Measurements from ENCODE around the gene SH2B2. TPM values are rescaled to one million over a fixed set of nuclear protein-coding genes. Genes with fewer than 3 reads are reported as not detected.

SH2B2 gene
- total and polyA plus RNA-seq, 4 donors = 0.50 to 15.6 (median 3.9) TPM

DNA sequence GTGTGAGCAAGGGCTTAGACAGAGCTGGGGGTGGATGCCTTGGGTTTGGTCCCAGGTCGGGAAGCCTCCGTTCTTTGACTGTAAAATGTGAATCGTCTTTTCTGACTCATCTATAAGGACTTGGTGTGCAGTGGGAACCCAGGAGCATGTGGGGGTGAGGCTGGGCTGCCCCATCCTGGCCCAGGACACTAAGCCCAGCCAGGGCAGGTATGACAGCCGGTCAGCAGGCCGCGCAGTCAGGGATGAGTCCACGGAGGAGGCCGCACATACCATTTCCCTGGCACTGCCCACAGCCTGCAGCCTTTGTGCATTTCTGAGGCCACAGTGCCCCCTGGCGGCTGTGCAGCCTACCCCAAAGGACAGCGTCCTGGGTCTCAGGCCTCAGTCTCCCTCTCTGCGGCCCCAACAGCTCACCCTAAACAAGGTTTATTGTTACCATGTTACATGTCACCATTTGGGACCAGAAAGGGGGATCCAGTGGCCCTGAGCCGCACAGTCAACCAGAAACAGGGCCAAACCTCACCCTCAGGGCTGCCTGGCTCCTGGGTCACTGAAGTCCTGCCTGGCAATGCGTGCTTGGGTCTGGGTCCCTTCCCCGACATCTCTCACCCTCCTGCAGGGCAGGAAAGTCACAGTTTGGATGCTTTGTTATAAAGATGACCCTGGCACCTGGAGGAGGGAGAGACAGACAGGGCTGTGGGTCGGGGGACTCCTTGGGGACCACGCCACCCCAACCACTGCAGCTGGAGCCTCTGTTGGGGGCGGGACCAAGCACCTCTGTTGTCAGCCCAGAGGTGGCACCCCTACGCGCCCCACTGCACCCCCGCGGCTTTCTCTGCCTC is 14.4 kb upstream of the SH2B2 start:
- intact Hi-C loops (cut with DNase I) = loop anchor here (1.0 to 10.0 kb wide), 7 partner anchors 583 to 905 kb away; no protein-coding TSS in a partner anchor
- H3K27ac ChIP-seq (ENCODE audit: low read depth in 1 of 2, low read length in 2 of 2) = no peak overlapping the region
- H3K4me3 ChIP-seq (ENCODE audit: low read length in 2 of 2) = no peak overlapping the region
- H3K27me3 ChIP-seq (ENCODE audit: control insufficient read depth in 1 of 2, insufficient read depth in 2 of 2, low read length in 1 of 2) = no peaks in the 10 kb centered on the region
- WGBS, 2 donors = 43 to 47% methylated on average over 21 of the region's 21 CpGs
- ATAC-seq (ENCODE audit: low FRiP score) = peak; percentile 84
- H3K9me3 ChIP-seq (ENCODE audit: control insufficient read depth, low read length) = no peaks in the 10 kb centered on the region
- H3K36me3 ChIP-seq (ENCODE audit: control insufficient read depth in 1 of 2, insufficient read depth in 2 of 2, low read length in 1 of 2) = no peaks in the 10 kb centered on the region
- peak; percentile 87 to 94 for DNase-seq
- no peaks in the 10 kb centered on the region for H3K4me1 ChIP-seq (ENCODE audit: control insufficient read depth in 1 of 2, insufficient read depth in 2 of 2, low read length in 2 of 2)

DNA sequence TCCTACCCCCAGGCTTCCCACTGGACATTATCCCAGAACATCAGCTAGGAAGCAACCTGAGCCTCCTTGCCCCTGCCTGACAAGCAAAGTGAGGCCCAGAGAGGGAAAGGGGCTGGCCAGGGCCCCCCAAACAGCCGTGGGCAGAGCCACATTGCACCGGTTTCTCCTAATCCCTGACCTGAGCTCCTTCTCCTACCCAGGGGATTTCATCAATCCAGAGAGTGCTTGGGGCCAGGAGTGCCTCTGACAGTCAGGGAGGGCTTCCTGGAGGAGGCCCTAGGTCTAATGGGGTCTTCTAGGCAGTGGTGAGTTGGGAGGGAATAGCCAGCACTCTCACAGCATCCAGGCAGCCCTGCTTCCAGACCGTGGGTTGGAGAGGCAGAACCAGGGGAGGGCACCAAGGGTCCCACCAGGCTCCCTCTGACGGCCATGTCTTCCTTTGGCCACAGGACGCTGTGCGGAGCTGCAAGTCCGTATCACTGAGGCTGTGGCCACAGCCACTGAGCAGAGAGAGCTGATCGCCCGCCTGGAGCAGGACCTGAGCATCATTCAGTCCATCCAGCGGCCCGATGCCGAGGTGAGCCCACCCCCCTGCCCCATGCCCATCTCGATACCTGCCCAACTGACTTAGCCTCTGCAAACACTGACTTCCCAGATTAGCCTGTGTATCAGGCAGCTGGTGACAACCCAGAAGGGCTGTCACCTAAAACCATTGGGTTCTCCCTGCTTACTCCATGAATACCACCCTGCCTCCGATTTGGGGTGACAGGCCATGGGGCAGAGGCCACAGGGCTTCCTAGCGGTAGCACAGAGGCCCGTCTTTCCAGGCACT is 13.5 kb upstream of the SH2B2 start:
- intact Hi-C loops (cut with DNase I) = loop anchor here (1.0 to 10.0 kb wide), 7 partner anchors 584 to 906 kb away; no protein-coding TSS in a partner anchor
- no peak for DNase-seq
- no peak for ATAC-seq (ENCODE audit: low FRiP score)
- H3K27ac ChIP-seq (ENCODE audit: low read depth in 1 of 2, low read length in 2 of 2) = no peak overlapping the region
- H3K36me3 ChIP-seq (ENCODE audit: control insufficient read depth in 1 of 2, insufficient read depth in 2 of 2, low read length in 1 of 2) = no peaks in the 10 kb centered on the region
- no peaks in the 10 kb centered on the region for H3K9me3 ChIP-seq (ENCODE audit: control insufficient read depth, low read length)
- no peaks in the 10 kb centered on the region for H3K4me1 ChIP-seq (ENCODE audit: control insufficient read depth in 1 of 2, insufficient read depth in 2 of 2, low read length in 2 of 2)
- H3K27me3 ChIP-seq (ENCODE audit: control insufficient read depth in 1 of 2, insufficient read depth in 2 of 2, low read length in 1 of 2) = no peaks in the 10 kb centered on the region
- whole genome bisulfite sequencing, 2 donors = 87 to 91% methylated on average over 16 of the region's 16 CpGs
- H3K4me3 ChIP-seq (ENCODE audit: low read length in 2 of 2) = no peak overlapping the region

DNA sequence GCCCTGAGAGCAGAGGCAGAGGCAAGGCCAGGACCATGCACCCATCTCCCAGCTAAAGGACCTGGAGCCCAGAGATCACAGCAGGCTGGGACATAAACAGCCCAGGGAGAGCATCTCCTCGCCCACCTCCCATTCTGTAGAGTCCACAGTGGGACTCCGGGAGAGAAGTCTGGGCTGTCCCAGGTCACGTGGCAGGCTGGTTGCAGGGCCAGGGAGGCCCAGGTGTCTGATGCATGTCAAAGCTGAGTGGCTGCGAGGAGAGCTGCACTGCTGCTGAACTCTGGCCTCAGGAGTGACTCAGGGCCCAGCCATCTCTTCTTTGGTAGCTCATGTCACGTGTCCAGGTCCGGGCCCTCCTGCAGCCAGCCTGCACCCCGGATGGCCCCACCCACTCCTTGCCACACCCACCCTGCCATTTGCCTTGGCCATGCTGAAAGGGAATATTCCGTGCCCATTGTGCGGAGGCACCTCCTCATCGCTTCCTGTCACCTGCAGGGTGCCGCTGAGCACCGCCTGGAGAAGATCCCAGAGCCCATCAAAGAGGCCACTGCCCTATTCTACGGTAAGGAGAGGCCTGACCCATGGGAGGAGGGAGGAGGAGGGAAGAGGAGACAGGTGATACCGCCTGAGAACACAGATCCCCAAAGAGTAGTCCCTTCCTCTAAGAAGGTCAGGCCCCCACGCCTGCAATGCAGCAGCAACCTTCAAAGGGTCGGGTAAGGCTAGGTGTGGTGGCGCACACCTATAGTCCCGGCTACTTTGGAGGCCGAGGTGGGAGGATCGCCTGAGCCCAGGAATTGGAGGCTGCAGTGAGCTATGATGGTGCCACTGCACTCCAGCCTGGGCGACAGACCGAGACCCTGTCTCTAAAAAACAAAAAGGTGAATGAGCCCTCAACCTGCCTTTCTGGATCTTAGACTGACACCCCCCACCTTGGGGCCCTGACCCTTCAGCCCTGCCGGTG is 12.6 kb upstream of the SH2B2 start:
- Histone ChIP-seq H3K4me1 (ENCODE audit: control insufficient read depth in 1 of 2, insufficient read depth in 2 of 2, low read length in 2 of 2) (no peaks in the 10 kb centered on the region), H3K9me3 (ENCODE audit: control insufficient read depth, low read length) (no peaks in the 10 kb centered on the region), H3K4me3 (ENCODE audit: low read length in 2 of 2) (no peak overlapping the region), H3K36me3 (ENCODE audit: control insufficient read depth in 1 of 2, insufficient read depth in 2 of 2, low read length in 1 of 2) (no peaks in the 10 kb centered on the region), H3K27ac (ENCODE audit: low read depth in 1 of 2, low read length in 2 of 2) (no peak overlapping the region), H3K27me3 (ENCODE audit: control insufficient read depth in 1 of 2, insufficient read depth in 2 of 2, low read length in 1 of 2) (no peaks in the 10 kb centered on the region)
- ATAC-seq (ENCODE audit: low FRiP score) (no peak), DNase-seq (no peak)
- intact Hi-C loops (cut with DNase I) = loop anchor here (2.0 to 10.0 kb wide), 6 partner anchors 585 to 907 kb away; no protein-coding TSS in a partner anchor
- WGBS, 2 donors = 86 to 91% methylated on average over 23 of the region's 23 CpGs

DNA sequence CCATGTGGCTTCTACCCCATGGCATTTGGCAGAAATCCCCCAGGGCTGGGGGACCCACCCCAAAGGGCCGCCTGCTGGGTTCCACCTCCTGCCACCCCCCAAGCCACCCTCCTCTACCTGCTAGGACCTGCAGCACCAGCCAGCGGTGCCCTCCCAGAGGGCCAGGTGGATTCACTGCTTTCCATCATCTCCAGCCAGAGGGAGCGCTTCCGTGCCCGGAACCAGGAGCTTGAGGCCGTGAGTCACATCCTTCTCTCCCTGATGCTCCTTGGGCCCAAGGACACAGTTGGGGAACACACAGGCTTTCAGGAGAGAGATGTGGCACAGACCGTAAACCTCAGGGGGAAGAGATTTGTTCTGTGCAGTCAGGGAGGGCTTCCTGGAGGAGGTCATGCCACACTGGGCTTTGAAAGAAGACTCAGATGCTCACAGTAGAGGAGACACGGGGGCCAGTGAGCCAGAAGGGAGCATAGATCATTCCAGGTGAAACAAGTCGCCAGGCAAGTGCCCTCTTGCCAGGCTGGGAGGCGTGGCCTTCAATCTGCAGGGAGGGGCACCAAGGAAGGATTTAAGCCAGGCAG is 11.5 kb upstream of the SH2B2 start:
- H3K4me3 ChIP-seq (ENCODE audit: low read length in 2 of 2) = no peak overlapping the region
- H3K4me1 ChIP-seq (ENCODE audit: control insufficient read depth in 1 of 2, insufficient read depth in 2 of 2, low read length in 2 of 2) = no peaks in the 10 kb centered on the region
- intact Hi-C loops (cut with DNase I) = loop anchor here in 1 of 2 donors (10.0 kb wide), 1 partner anchor 670 kb away; no protein-coding TSS in a partner anchor
- WGBS, 2 donors = 92 to 93% methylated on average over 10 of the region's 10 CpGs
- H3K27me3 ChIP-seq (ENCODE audit: control insufficient read depth in 1 of 2, insufficient read depth in 2 of 2, low read length in 1 of 2) = no peaks in the 10 kb centered on the region
- H3K27ac ChIP-seq (ENCODE audit: low read depth in 1 of 2, low read length in 2 of 2) = no peak overlapping the region
- H3K9me3 ChIP-seq (ENCODE audit: control insufficient read depth, low read length) = no peaks in the 10 kb centered on the region
- no peak for DNase-seq
- no peaks in the 10 kb centered on the region for H3K36me3 ChIP-seq (ENCODE audit: control insufficient read depth in 1 of 2, insufficient read depth in 2 of 2, low read length in 1 of 2)
- ATAC-seq (ENCODE audit: low FRiP score) = no peak

DNA sequence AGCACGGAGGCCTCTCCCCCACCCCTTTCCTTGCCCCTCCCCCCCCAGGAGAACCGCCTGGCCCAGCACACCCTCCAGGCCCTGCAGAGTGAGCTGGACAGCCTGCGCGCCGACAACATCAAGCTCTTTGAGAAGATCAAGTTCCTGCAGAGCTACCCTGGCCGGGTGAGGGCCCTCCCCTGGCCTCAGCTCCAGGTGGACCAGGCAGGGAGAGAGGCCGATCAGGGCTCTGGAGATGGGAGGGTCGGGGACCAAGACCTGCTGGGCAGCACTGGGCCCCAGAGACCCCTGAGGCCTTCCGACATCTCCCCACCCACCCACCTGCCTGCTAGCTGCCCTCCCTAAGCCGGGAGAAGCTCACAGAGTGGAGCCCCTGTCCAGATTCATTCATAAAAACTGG is 8.8 kb upstream of the SH2B2 start:
- WGBS, 2 donors = 86 to 90% methylated on average over 10 of the region's 10 CpGs
- Histone ChIP-seq H3K27ac (ENCODE audit: low read depth in 1 of 2, low read length in 2 of 2) (no peak overlapping the region), H3K4me1 (ENCODE audit: control insufficient read depth in 1 of 2, insufficient read depth in 2 of 2, low read length in 2 of 2) (no peaks in the 10 kb centered on the region), H3K27me3 (ENCODE audit: control insufficient read depth in 1 of 2, insufficient read depth in 2 of 2, low read length in 1 of 2) (no peaks in the 10 kb centered on the region), H3K9me3 (ENCODE audit: control insufficient read depth, low read length) (no peaks in the 10 kb centered on the region), H3K36me3 (ENCODE audit: control insufficient read depth in 1 of 2, insufficient read depth in 2 of 2, low read length in 1 of 2) (no peaks in the 10 kb centered on the region), H3K4me3 (ENCODE audit: low read length in 2 of 2) (no peak overlapping the region)
- ATAC-seq (ENCODE audit: low FRiP score) (no peak), DNase-seq (no peak)
- intact Hi-C loops (cut with DNase I) = loop anchor here (2.0 to 10.0 kb wide), 2 partner anchors 113 to 673 kb away; no protein-coding TSS in a partner anchor

DNA sequence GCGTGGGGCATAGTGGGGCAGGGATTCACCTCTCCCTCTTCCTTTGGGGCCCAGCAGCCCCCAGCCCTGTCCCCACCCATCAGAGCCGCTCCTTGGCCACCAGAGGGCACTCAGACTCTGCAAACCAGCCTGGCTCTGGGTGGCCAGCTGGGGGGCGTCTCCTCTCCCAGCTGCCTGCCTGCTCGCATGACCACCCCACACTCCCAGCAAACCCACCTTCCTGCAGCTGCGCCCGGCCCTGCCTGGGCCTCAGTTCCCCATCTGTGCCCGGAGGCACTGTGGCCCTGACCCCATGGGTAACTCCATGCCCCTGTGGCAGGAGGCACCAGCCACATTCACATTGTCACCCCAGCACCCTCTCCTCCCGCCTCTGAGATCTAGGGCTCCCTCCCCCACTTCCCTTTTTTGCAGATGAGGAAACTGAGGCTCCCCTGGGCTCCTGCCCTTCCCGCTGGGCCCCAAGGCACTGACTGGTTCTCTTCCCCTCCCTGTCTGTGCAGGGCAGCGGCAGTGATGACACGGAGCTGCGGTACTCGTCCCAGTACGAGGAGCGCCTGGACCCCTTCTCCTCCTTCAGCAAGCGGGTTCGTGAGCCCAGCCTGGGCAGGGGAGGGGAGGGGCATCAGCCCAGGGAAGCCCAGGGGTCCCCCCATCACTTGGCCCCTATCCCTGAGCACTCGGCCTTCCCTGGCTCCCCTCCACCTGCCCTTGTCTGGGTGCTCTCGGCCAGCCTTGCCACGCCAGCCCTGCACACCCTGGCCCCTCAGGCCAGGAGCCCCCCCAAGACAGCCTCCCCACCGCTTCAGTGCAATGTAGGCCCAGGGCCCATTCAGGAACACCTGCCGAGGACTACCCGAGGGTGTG is 6.9 kb upstream of the SH2B2 start:
- Histone ChIP-seq H3K36me3 (ENCODE audit: control insufficient read depth in 1 of 2, insufficient read depth in 2 of 2, low read length in 1 of 2) (no peaks in the 10 kb centered on the region), H3K4me1 (ENCODE audit: control insufficient read depth in 1 of 2, insufficient read depth in 2 of 2, low read length in 2 of 2) (no peaks in the 10 kb centered on the region), H3K27ac (ENCODE audit: low read depth in 1 of 2, low read length in 2 of 2) (no peak overlapping the region), H3K4me3 (ENCODE audit: low read length in 2 of 2) (no peak overlapping the region), H3K27me3 (ENCODE audit: control insufficient read depth in 1 of 2, insufficient read depth in 2 of 2, low read length in 1 of 2) (no peaks in the 10 kb centered on the region), H3K9me3 (ENCODE audit: control insufficient read depth, low read length) (no peaks in the 10 kb centered on the region)
- 59% methylated on average over 19 to 23 of the region's 23 CpGs for WGBS, 2 donors
- DNase-seq (no peak), ATAC-seq (ENCODE audit: low FRiP score) (peak; percentile 75)
- intact Hi-C loops (cut with DNase I) = loop anchor here (1.0 to 10.0 kb wide), 3 partner anchors 111 to 675 kb away; no protein-coding TSS in a partner anchor

DNA sequence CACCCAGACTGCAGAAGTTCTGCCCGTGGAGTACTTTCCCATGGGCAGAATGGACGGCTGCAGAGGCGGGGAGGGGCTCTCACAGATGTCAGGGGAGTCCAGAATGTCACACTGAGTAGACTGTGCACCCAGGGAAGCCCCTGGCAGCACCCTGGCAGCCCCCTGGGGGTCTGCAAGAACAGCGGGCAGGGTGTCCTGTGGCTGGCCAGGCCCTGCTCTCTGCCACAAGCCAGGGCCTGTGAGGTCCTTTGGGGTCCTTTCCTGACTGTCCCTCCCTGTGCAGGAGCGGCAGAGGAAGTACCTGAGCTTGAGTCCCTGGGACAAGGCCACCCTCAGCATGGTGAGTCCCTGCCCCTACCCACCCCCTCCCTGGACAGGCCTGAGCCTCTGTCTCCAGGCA is 6.1 kb upstream of the SH2B2 start:
- ATAC-seq (ENCODE audit: low FRiP score) (no peak), DNase-seq (no peak)
- H3K36me3 ChIP-seq (ENCODE audit: control insufficient read depth in 1 of 2, insufficient read depth in 2 of 2, low read length in 1 of 2) = no peaks in the 10 kb centered on the region
- H3K27me3 ChIP-seq (ENCODE audit: control insufficient read depth in 1 of 2, insufficient read depth in 2 of 2, low read length in 1 of 2) = no peaks in the 10 kb centered on the region
- intact Hi-C loops (cut with DNase I) = no loop called here
- no peaks in the 10 kb centered on the region for H3K9me3 ChIP-seq (ENCODE audit: control insufficient read depth, low read length)
- no peaks in the 10 kb centered on the region for H3K4me1 ChIP-seq (ENCODE audit: control insufficient read depth in 1 of 2, insufficient read depth in 2 of 2, low read length in 2 of 2)
- no peak overlapping the region for H3K27ac ChIP-seq (ENCODE audit: low read depth in 1 of 2, low read length in 2 of 2)
- WGBS, 2 donors = 76 to 82% methylated on average over 5 of the region's 5 CpGs
- H3K4me3 ChIP-seq (ENCODE audit: low read length in 2 of 2) = no peak overlapping the region

Measured in aorta (tissue), 5 donors.